ENCODE results near the gene BOC. TPM values are rescaled to one million over a fixed set of nuclear protein-coding genes. Genes with fewer than 3 reads are reported as not detected.

BOC gene
- total and polyA plus RNA-seq, 2 of the 8 experiments (the other 6 are each of a cell fraction or from before 2014, with no cell fraction given), result 6.9 to 9.3 TPM

- Histone ChIP-seq H4K91ac (replicated peaks; ENCODE audit: insufficient read length, low read length) (no peak overlapping the region), H4K8ac (ENCODE audit: extremely low read depth, insufficient read depth, low read length) (no peak overlapping the region), H2BK15ac (ENCODE audit: low read length) (no peak overlapping the region), H3K23ac (ENCODE audit: insufficient read length) (no peak overlapping the region), H3K4ac (replicated peaks; ENCODE audit: insufficient read length, low read depth, low read length) (no peak overlapping the region), H3K4me2 (ENCODE audit: insufficient read depth in 1 of 2, low read depth in 2 of 2, low read length in 2 of 2) (no peak overlapping the region), H3K14ac (ENCODE audit: insufficient read length) (no peak overlapping the region), H3K27ac (ENCODE audit: low read depth, low read length) (no peak overlapping the region), H3K79me1 (ENCODE audit: low read depth, low read length) (no peaks in the 10 kb centered on the region), H3K23me2 (ENCODE audit: low read depth, low read length) (no peaks in the 10 kb centered on the region), H3K56ac (replicated peaks; ENCODE audit: insufficient read length, low read depth, low read length) (no peak overlapping the region), H3K4me1 (replicated peaks in 1 of 4; ENCODE audit: control insufficient read depth in 3 of 4, insufficient read depth in 4 of 4, low read length in 3 of 4) (peaks cover 0 to 11% (median 5%) of the 10 kb centered on the region in 4 experiments; a peak in 5 of 7 replicates), H2AK5ac (ENCODE audit: low read depth, low read length) (no peak overlapping the region), H2BK5ac (ENCODE audit: low read depth, low read length) (no peak overlapping the region), H2AFZ (ENCODE audit: low read length) (no peak overlapping the region), H3K79me2 (ENCODE audit: control insufficient read depth in 1 of 2, insufficient read depth in 2 of 2, low read length in 2 of 2) (no peaks in the 10 kb centered on the region), H4K5ac (ENCODE audit: insufficient read length, low read depth, low read length) (no peak overlapping the region), H3K9me3 (ENCODE audit: insufficient read depth in 2 of 2, low read depth in 1 of 2, low read length in 1 of 2) (no peaks in the 10 kb centered on the region), H3K27me3 (replicated peaks in 1 of 4; ENCODE audit: control insufficient read depth in 3 of 4, extremely low read depth in 1 of 4, insufficient read depth in 3 of 4, low read length in 3 of 4) (no peaks in the 10 kb centered on the region), H2BK120ac (replicated peaks; ENCODE audit: low read depth, low read length) (no peak overlapping the region), H3K4me3 (ENCODE audit: extremely low read depth in 1 of 4, insufficient read depth in 2 of 4, low read depth in 3 of 4, low read length in 4 of 4) (no peak overlapping the region), H3K9ac (replicated peaks in 1 of 4; ENCODE audit: extremely low read depth in 1 of 4, low read depth in 3 of 4, low read length in 3 of 4) (no peak overlapping the region), H2BK20ac (ENCODE audit: low read length) (no peak overlapping the region), H3K18ac (ENCODE audit: extremely low read depth, low read length) (no peak overlapping the region), H3K36me3 (ENCODE audit: control insufficient read depth in 2 of 4, insufficient read depth in 4 of 4, low read length in 3 of 4) (peaks cover 0 to 4% (median 0%) of the 10 kb centered on the region in 4 experiments; a peak in 4 of 8 replicates), H4K20me1 (replicated peaks in 1 of 2; ENCODE audit: control insufficient read depth in 1 of 2, insufficient read depth in 2 of 2, low read length in 2 of 2) (no peaks in the 10 kb centered on the region), H2BK12ac (ENCODE audit: low read depth, low read length) (no peak overlapping the region)
- no peak for DNase-seq (ENCODE audit: low read depth in 1 of 2, low spot score in 2 of 2)
- FAIRE-seq, result no peak
- 91% methylated on average over 11 of the region's 11 CpGs; no CpG with 5 or more reads in 1 of the 2 experiments for WGBS, 2 experiments (ENCODE audit: extremely low coverage in 1 of 2, insufficient coverage in 1 of 2, insufficient read length in 1 of 2, insufficient replicate concordance in 2 of 2, low coverage in 1 of 2, low lambda C conversion rate in 2 of 2, missing lambda C conversion rate in 1 of 2)
- TF ChIP-seq, protein P1, sequence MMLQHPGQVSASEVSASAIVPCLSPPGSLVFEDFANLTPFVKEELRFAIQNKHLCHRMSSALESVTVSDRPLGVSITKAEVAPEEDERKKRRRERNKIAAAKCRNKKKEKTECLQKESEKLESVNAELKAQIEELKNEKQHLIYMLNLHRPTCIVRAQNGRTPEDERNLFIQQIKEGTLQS (IDR thresholded peaks at IDR 0.05; ENCODE audit: insufficient read depth, low read depth, low read length), result no peak
- TF ChIP-seq NANOG (IDR thresholded peaks at IDR 0.05; ENCODE audit: insufficient read depth, low read depth, low read length, poor library complexity, severe bottlenecking), result no peak
- TF ChIP-seq E2F6 (IDR thresholded peaks at IDR 0.05), result no peak
- no peak for TF ChIP-seq YY1 (IDR thresholded peaks at IDR 0.05; ENCODE audit: low read depth, low read length)
- no peak for TF ChIP-seq EZH2 (IDR thresholded peaks at IDR 0.05; ENCODE audit: low read depth, low read length, severe bottlenecking)
- ChIA-PET CTCF (ENCODE audit: partially characterized antibody) (interaction anchor here (0.6 to 7.4 kb wide), 29 partner anchors 8 to 318 kb away, joined by 3 to 63 read pairs (median 4); partner anchors contain the start of gene BOC), POLR2A (ENCODE audit: partially characterized antibody) (no interaction called here)
These were observed 67.2 kb downstream of the BOC start for GRCh38 chr3:113278599-113278955.
